Transverse colon (tissue), 4 donors: ENCODE measurements around the gene DQX1. TPM values are rescaled to one million over a fixed set of nuclear protein-coding genes. Genes with fewer than 3 reads are reported as not detected.
A peak's percentile ranks its signal among the peaks of the same experiment; 100 is the strongest.

ENCODE experiments used
- DNase-seq: peaks from one replicate; pipeline ENCODE4 v3.0.0-alpha.2; 2019
- H3K27ac ChIP-seq, 4 donors: fragments of 200-600 bp; sonication (generic); 2 replicates each; pipeline ENCODE4 v1.5.1; 2016 to 2018; ENCODE audit warnings: inconsistent platforms in 4 of 4
- H3K27me3 ChIP-seq: fragments of 200-600 bp; sonication (generic); 2 replicates; pipeline ENCODE4 v1.5.1; 2017; ENCODE audit warnings: inconsistent platforms
- H3K36me3 ChIP-seq, 4 donors: fragments of 200-600 bp; sonication (generic); 2 replicates each; pipeline ENCODE4 v1.5.1; 2017 to 2019; ENCODE audit warnings: inconsistent platforms in 4 of 4
- H3K4me1 ChIP-seq, 4 donors: fragments of 200-600 bp; sonication (generic); 2 replicates each; pipeline ENCODE4 v1.5.1; 2017 to 2020; ENCODE audit warnings: inconsistent platforms in 4 of 4
- H3K4me3 ChIP-seq, 4 donors: fragments of 200-600 bp; sonication (generic); 1 replicate in 1 of 4; 2 replicates in 3 of 4; pipeline versions ENCODE4 v1.5.1 to v1.6.1; 2017 to 2019; ENCODE audit warnings: inconsistent platforms in 4 of 4
- H3K9me3 ChIP-seq, 2 donors: fragments of 200-600 bp; sonication (generic); 2 replicates each; pipeline ENCODE4 v1.5.1; 2017 to 2019; ENCODE audit warnings: inconsistent platforms in 2 of 2
- CTCF ChIP-seq, 5 experiments: fragments of 200-600 bp in 3 of 5; fragments of 450-650 bp in 2 of 5; sonication (generic) in 3 of 5; IDR thresholded peaks; 1 replicate in 2 of 5; 2 replicates in 3 of 5; pipeline ENCODE4 v1.5.1; 2016 to 2017; ENCODE audit warnings: antibody characterized with exemption in 5 of 5, inconsistent platforms in 3 of 5, mild to moderate bottlenecking in 2 of 5, moderate library complexity in 1 of 5
- EP300 ChIP-seq: sonication (generic); formaldehyde crosslinking; IDR thresholded peaks from one replicate; pipeline ENCODE4 v1.6.1; 2017; ENCODE audit warnings: antibody characterized with exemption, low read depth
- POLR2A ChIP-seq: fragments of 450-650 bp; IDR thresholded peaks from one replicate; pipeline ENCODE4 v1.6.1; 2016; ENCODE audit warnings: antibody characterized with exemption, mild to moderate bottlenecking, moderate library complexity
- POLR2AphosphoS5 ChIP-seq, 3 donors: sonication (generic); formaldehyde crosslinking; IDR thresholded peaks; one replicate each; pipeline ENCODE4 v1.6.1; 2016; ENCODE audit warnings: antibody characterized with exemption in 3 of 3
- WGBS, 2 donors: methylation state at CpG; one replicate each; pipeline ENCODE4 v1.1.5; 2018; ENCODE audit warnings: low coverage in 1 of 2; 5-methylcytosine and 5-hydroxymethylcytosine counted together
- in situ Hi-C, 4 donors: fragments of 200-750 bp; cut with MboI; loops; one replicate each; pipeline versions ENCODE4 v1.15.0 to v1.15.1; 2017; ENCODE audit warnings: low sequenced_read_pairs in 3 of 4, low pct_ligation_motif_present in 1 of 4, low pct_unique_long_range_greater_than_20kb in 1 of 4
- intact Hi-C: fragments of 100-400 bp; cut with DNase I; formaldehyde crosslinking; loops from one replicate; pipeline ENCODE4 v1.15.1; 2023; ENCODE audit warnings: low total_unique reads
- total RNA-seq, 4 donors: library from RNA; depleted of rRNA; stranded (reverse); fragments of >200 nt; gene quantifications; one replicate each; pipeline ENCODE4 v1.1.0, GENCODE V29; 2016

DQX1 gene
- total RNA-seq, 4 donors from 2014 or later: 32.4 to 194 (median 53.1) TPM

GRCh38 chr2:74513605-74514367 is 12.2 kb downstream of the DQX1 start:
- peaks cover 8 to 30% (median 27%) of the 10 kb centered on the region in 4 donors for H3K4me1 ChIP-seq
- H3K36me3 ChIP-seq: no peaks in the 10 kb centered on the region
- peaks cover 100% of the 10 kb centered on the region for H3K27me3 ChIP-seq
- H3K27ac ChIP-seq: no peak overlapping the region
- DNase-seq: no peak
- 11% methylated on average over 48 of the region's 52 CpGs; no CpG with 5 or more reads in 1 of the 2 donors for WGBS, 2 donors
- intact Hi-C loops (no loop called here), in situ Hi-C loops (no loop called here)
- TF ChIP-seq POLR2A (no peak), POLR2AphosphoS5 (IDR thresholded peaks at IDR 0.05) (peak in 2 of 3 donors; percentile 80 to 86)
- H3K4me3 ChIP-seq: peak overlapping the region in 1 of 4 donors; percentile 28
- H3K9me3 ChIP-seq: no peaks in the 10 kb centered on the region

- Histone ChIP-seq H3K27ac (no peak overlapping the region), H3K9me3 (no peaks in the 10 kb centered on the region), H3K4me3 (no peak overlapping the region), H3K27me3 (peaks cover 97% of the 10 kb centered on the region), H3K36me3 (no peaks in the 10 kb centered on the region), H3K4me1 (peaks cover 8 to 36% (median 31%) of the 10 kb centered on the region in 4 donors)
- DNase-seq: no peak
- 19% methylated on average over 11 of the region's 36 CpGs; no CpG with 5 or more reads in 1 of the 2 donors for WGBS, 2 donors
- no peak for TF ChIP-seq EP300
- no peak for TF ChIP-seq CTCF (IDR thresholded peaks at IDR 0.05)
- no peak for TF ChIP-seq POLR2AphosphoS5 (IDR thresholded peaks at IDR 0.05)
- TF ChIP-seq POLR2A: no peak
- intact Hi-C loops (no loop called here), in situ Hi-C loops (no loop called here)
Measured at GRCh38 chr2:74512744-74513604, 13.1 kb downstream of the DQX1 start.

GRCh38 chr2:74511104-74511989 is 14.7 kb downstream of the DQX1 start:
- peaks cover 12 to 41% (median 35%) of the 10 kb centered on the region in 4 donors for H3K4me1 ChIP-seq
- in situ Hi-C loops (no loop called here), intact Hi-C loops (no loop called here)
- WGBS, 2 donors: 39 to 54% methylated on average over 3 to 11 of the region's 11 CpGs
- H3K4me3 ChIP-seq: no peak overlapping the region
- H3K27ac ChIP-seq: no peak overlapping the region
- H3K27me3 ChIP-seq: peaks cover 81% of the 10 kb centered on the region
- TF ChIP-seq CTCF (IDR thresholded peaks at IDR 0.05) (no peak), EP300 (no peak), POLR2A (no peak), POLR2AphosphoS5 (IDR thresholded peaks at IDR 0.05) (no peak)
- no peak for DNase-seq
- H3K9me3 ChIP-seq: no peaks in the 10 kb centered on the region
- no peaks in the 10 kb centered on the region for H3K36me3 ChIP-seq

- in situ Hi-C loops (no loop called here), intact Hi-C loops (no loop called here)
- no peak for DNase-seq
- Histone ChIP-seq H3K27me3 (peaks cover 70% of the 10 kb centered on the region), H3K36me3 (no peaks in the 10 kb centered on the region), H3K4me3 (no peak overlapping the region), H3K4me1 (peaks cover 16 to 40% (median 35%) of the 10 kb centered on the region in 4 donors), H3K27ac (no peak overlapping the region), H3K9me3 (no peaks in the 10 kb centered on the region)
- 87 to 95% methylated on average over 4 of the region's 4 CpGs for WGBS, 2 donors
- TF ChIP-seq CTCF (IDR thresholded peaks at IDR 0.05) (no peak), POLR2AphosphoS5 (IDR thresholded peaks at IDR 0.05) (no peak), EP300 (no peak), POLR2A (no peak)
Measured at GRCh38 chr2:74510272-74510671, 15.8 kb downstream of the DQX1 start.
